Activated T-cell treated with anti-CD3 and anti-CD28 coated beads, Interleukin-2, amount 50 U/mL, for 72 hours (primary cell): ENCODE data around the gene TPSD1. TPM values are rescaled to one million over a fixed set of nuclear protein-coding genes. Genes with fewer than 3 reads are reported as not detected.
"Not testable (repeated sequence)": the region's sequence is repeated elsewhere in the genome, so short reads cannot be mapped to it uniquely, and the experiment has no call there.

Experiments used
- ATAC-seq, 2 donors: fragments of 150-1000 bp; cut with Tn5 transposase; replicated peaks in 1 of 2; 2 replicates each; pipeline ENCODE4 v1.10.0; 2021; ENCODE audit warnings: moderate library complexity in 2 of 2, mild to moderate bottlenecking in 1 of 2
- DNase-seq, 2 donors: peaks; one replicate each; pipeline ENCODE4 v3.0.0; 2021 to 2022; ENCODE audit warnings: mixed read lengths in 1 of 2
- H3K27ac Mint-ChIP-seq: one replicate; pipeline ENCODE4 v1.8.0; 2022; ENCODE audit warnings: mild to moderate bottlenecking, moderate library complexity, mixed read lengths
- H3K27me3 Mint-ChIP-seq: one replicate; pipeline ENCODE4 v1.8.0; 2022; ENCODE audit warnings: low read depth, mixed read lengths
- H3K36me3 Mint-ChIP-seq, 2 donors: one replicate each; pipeline ENCODE4 v1.8.0; 2022; ENCODE audit warnings: mixed read lengths in 2 of 2, mild to moderate bottlenecking in 1 of 2; ENCODE audit not compliant: insufficient read depth in 2 of 2
- H3K4me1 Mint-ChIP-seq: one replicate; pipeline ENCODE4 v1.8.0; 2022; ENCODE audit warnings: low read depth, mixed read lengths
- H3K4me3 Mint-ChIP-seq, 2 donors: one replicate each; pipeline ENCODE4 v1.8.0; 2022; ENCODE audit warnings: mild to moderate bottlenecking in 2 of 2, mixed read lengths in 2 of 2, moderate library complexity in 2 of 2
- H3K9me3 Mint-ChIP-seq, 2 donors: one replicate each; pipeline ENCODE4 v1.8.0; 2022; ENCODE audit warnings: mixed read lengths in 2 of 2
- total RNA-seq, 2 donors: library from RNA; stranded (reverse); gene quantifications; one replicate each; pipeline ENCODE4 v1.2.3, GENCODE V29; 2022

Gene TPSD1
- total RNA-seq, 2 donors from 2014 or later: not detected

- ATAC-seq (no peak), DNase-seq (no peak)
- H3K4me3 Mint-ChIP-seq: no peak overlapping the region
- H3K9me3 Mint-ChIP-seq: no peaks in the 10 kb centered on the region
- no peaks in the 10 kb centered on the region for H3K4me1 Mint-ChIP-seq
- peaks cover 36% of the 10 kb centered on the region for H3K27me3 Mint-ChIP-seq
- no peak overlapping the region for H3K27ac Mint-ChIP-seq
- H3K36me3 Mint-ChIP-seq: no peaks in the 10 kb centered on the region
Observed at GRCh38 chr16:1289477-1289866, 33.6 kb downstream of the TPSD1 start.

GRCh38 chr16:1290063-1290501 is 34.2 kb downstream of the TPSD1 start:
- no peak for ATAC-seq
- Mint-ChIP-seq H3K4me1 (no peaks in the 10 kb centered on the region), H3K4me3 (no peak overlapping the region), H3K9me3 (no peaks in the 10 kb centered on the region), H3K36me3 (no peaks in the 10 kb centered on the region), H3K27me3 (peaks cover 38% of the 10 kb centered on the region), H3K27ac (no peak overlapping the region)
- DNase-seq: no peak

- Mint-ChIP-seq H3K27me3 (peaks cover 38% of the 10 kb centered on the region), H3K9me3 (no peaks in the 10 kb centered on the region), H3K4me1 (no peaks in the 10 kb centered on the region), H3K4me3 (no peak overlapping the region), H3K36me3 (no peaks in the 10 kb centered on the region), H3K27ac (no peak overlapping the region)
- DNase-seq (no peak), ATAC-seq (no peak)
Observed at GRCh38 chr16:1290860-1291575, 35.1 kb downstream of the TPSD1 start.

- Mint-ChIP-seq H3K4me1 (peaks cover under 1% of the 10 kb centered on the region), H3K36me3 (no peaks in the 10 kb centered on the region), H3K27me3 (peaks cover 38% of the 10 kb centered on the region), H3K27ac (no peak overlapping the region), H3K9me3 (no peaks in the 10 kb centered on the region), H3K4me3 (no peak overlapping the region)
- no peak for DNase-seq
- no peak for ATAC-seq
Observed at GRCh38 chr16:1291576-1291974, 35.7 kb downstream of the TPSD1 start.

- not testable (repeated sequence) for H3K27ac Mint-ChIP-seq, H3K9me3 Mint-ChIP-seq, DNase-seq, H3K4me1 Mint-ChIP-seq, H3K4me3 Mint-ChIP-seq, H3K36me3 Mint-ChIP-seq, ATAC-seq
- peaks cover 38% of the 10 kb centered on the region for H3K27me3 Mint-ChIP-seq
Observed at GRCh38 chr16:1292208-1292607, 36.3 kb downstream of the TPSD1 start.

GRCh38 chr16:1292808-1293207 is 36.9 kb downstream of the TPSD1 start:
- not testable (repeated sequence) for H3K4me3 Mint-ChIP-seq, H3K27ac Mint-ChIP-seq, H3K9me3 Mint-ChIP-seq, H3K4me1 Mint-ChIP-seq, H3K36me3 Mint-ChIP-seq, DNase-seq, ATAC-seq
- H3K27me3 Mint-ChIP-seq: peaks cover 35% of the 10 kb centered on the region

- Mint-ChIP-seq H3K27me3 (peaks cover 29% of the 10 kb centered on the region), H3K4me3 (no peak overlapping the region), H3K4me1 (peaks cover 9% of the 10 kb centered on the region), H3K27ac (no peak overlapping the region), H3K36me3 (no peaks in the 10 kb centered on the region), H3K9me3 (no peaks in the 10 kb centered on the region)
- ATAC-seq (no peak), DNase-seq (no peak)
Observed at GRCh38 chr16:1293921-1294656, 38.2 kb downstream of the TPSD1 start.

GRCh38 chr16:1295465-1295864 is 39.6 kb downstream of the TPSD1 start:
- peaks cover 23% of the 10 kb centered on the region for H3K27me3 Mint-ChIP-seq
- H3K36me3 Mint-ChIP-seq: no peaks in the 10 kb centered on the region
- ATAC-seq: no peak
- no peak for DNase-seq
- H3K4me3 Mint-ChIP-seq: no peak overlapping the region
- H3K4me1 Mint-ChIP-seq: peaks cover 9% of the 10 kb centered on the region
- no peak overlapping the region for H3K27ac Mint-ChIP-seq
- H3K9me3 Mint-ChIP-seq: no peaks in the 10 kb centered on the region

- not testable (repeated sequence) for H3K4me1 Mint-ChIP-seq, H3K36me3 Mint-ChIP-seq, H3K4me3 Mint-ChIP-seq, H3K27ac Mint-ChIP-seq, DNase-seq, H3K9me3 Mint-ChIP-seq
- peaks cover 18% of the 10 kb centered on the region for H3K27me3 Mint-ChIP-seq
- ATAC-seq: peak in 1 of 2 donors; percentile 1
Observed at GRCh38 chr16:1296688-1297017, 40.8 kb downstream of the TPSD1 start.

GRCh38 chr16:1297018-1297696 is 41.3 kb downstream of the TPSD1 start:
- DNase-seq (peak; percentile 49 to 61), ATAC-seq (peak; percentile 90 to 92)
- Mint-ChIP-seq H3K27me3 (peaks cover 13% of the 10 kb centered on the region), H3K4me3 (peak overlapping the region; percentile 4 to 21), H3K4me1 (peaks cover 9% of the 10 kb centered on the region), H3K9me3 (no peaks in the 10 kb centered on the region), H3K27ac (no peak overlapping the region), H3K36me3 (no peaks in the 10 kb centered on the region)

GRCh38 chr16:1298406-1298805 is 42.5 kb downstream of the TPSD1 start:
- Mint-ChIP-seq H3K4me1 (peaks cover 11% of the 10 kb centered on the region), H3K4me3 (no peak overlapping the region), H3K27ac (no peak overlapping the region), H3K9me3 (no peaks in the 10 kb centered on the region), H3K36me3 (no peaks in the 10 kb centered on the region), H3K27me3 (peaks cover 13% of the 10 kb centered on the region)
- ATAC-seq (no peak), DNase-seq (no peak)

- peaks cover 9% of the 10 kb centered on the region for H3K27me3 Mint-ChIP-seq
- H3K36me3 Mint-ChIP-seq: no peaks in the 10 kb centered on the region
- DNase-seq (no peak), ATAC-seq (no peak)
- no peak overlapping the region for H3K27ac Mint-ChIP-seq
- H3K9me3 Mint-ChIP-seq: no peaks in the 10 kb centered on the region
- H3K4me1 Mint-ChIP-seq: peaks cover 19% of the 10 kb centered on the region
- no peak overlapping the region for H3K4me3 Mint-ChIP-seq
Observed at GRCh38 chr16:1299012-1299867, 43.4 kb downstream of the TPSD1 start.

- H3K4me1 Mint-ChIP-seq: peaks cover 25% of the 10 kb centered on the region
- H3K27me3 Mint-ChIP-seq: peaks cover 5% of the 10 kb centered on the region
Observed at GRCh38 chr16:1299868-1300203, 44.0 kb downstream of the TPSD1 start.

More at GRCh38 chr16:1299868-1300203, 44.0 kb downstream of the TPSD1 start:
- no peaks in the 10 kb centered on the region for H3K9me3 Mint-ChIP-seq
- H3K4me3 Mint-ChIP-seq: no peak overlapping the region
- DNase-seq (no peak), ATAC-seq (no peak)
- H3K36me3 Mint-ChIP-seq: no peaks in the 10 kb centered on the region
- H3K27ac Mint-ChIP-seq: no peak overlapping the region
